Fibroblast of lung (primary cell): ENCODE measurements around the gene CFL2. TPM values are rescaled to one million over a fixed set of nuclear protein-coding genes. Genes with fewer than 3 reads are reported as not detected.

Experiments
- DNase-seq, 2 donors: peaks; one replicate each; pipeline versions ENCODE4 v3.0.0 to v3.0.0-alpha.2; 2010; ENCODE audit warnings: low read depth in 2 of 2
- H2AFZ ChIP-seq: 2 replicates; pipeline ENCODE4 v1.5.1; 2012; ENCODE audit warnings: low read length, control low read depth, inconsistent platforms
- H3K27ac ChIP-seq: 2 replicates; pipeline ENCODE4 v1.5.1; 2011; ENCODE audit warnings: low read length, control low read depth; ENCODE audit not compliant: insufficient read depth
- H3K27me3 ChIP-seq: 2 replicates; pipeline ENCODE4 v1.5.1; 2011; ENCODE audit warnings: mild to moderate bottlenecking, low read length; ENCODE audit not compliant: control insufficient read depth, insufficient read depth
- H3K36me3 ChIP-seq: 2 replicates; pipeline ENCODE4 v1.5.1; 2011; ENCODE audit warnings: low read length; ENCODE audit not compliant: control insufficient read depth, insufficient read depth
- H3K4me1 ChIP-seq: 2 replicates; pipeline ENCODE4 v1.5.1; 2011; ENCODE audit warnings: low read length; ENCODE audit not compliant: control insufficient read depth, insufficient read depth; ENCODE audit errors: extremely low read depth
- H3K4me2 ChIP-seq: 2 replicates; pipeline ENCODE4 v1.5.1; 2011; ENCODE audit warnings: low read length, control low read depth; ENCODE audit not compliant: insufficient read depth; ENCODE audit errors: extremely low read depth
- H3K4me3 ChIP-seq, 4 experiments: fragments of 200-600 bp in 1 of 4; sonication (generic) in 1 of 4; replicated peaks in 1 of 4; 2 replicates each; pipeline ENCODE4 v1.5.1; 2011 to 2016; ENCODE audit warnings: low read length in 4 of 4, low read depth in 3 of 4, mild to moderate bottlenecking in 3 of 4, control low read depth in 2 of 4, inconsistent platforms in 1 of 4, mixed read lengths in 1 of 4; ENCODE audit not compliant: insufficient read depth in 1 of 4; ENCODE audit errors: control extremely low read depth in 1 of 4
- H3K79me2 ChIP-seq: 2 replicates; pipeline ENCODE4 v1.5.1; 2012; ENCODE audit warnings: mild to moderate bottlenecking, low read length, inconsistent platforms; ENCODE audit not compliant: control insufficient read depth, insufficient read depth
- H3K9ac ChIP-seq: 2 replicates; pipeline ENCODE4 v1.5.1; 2011; ENCODE audit warnings: mild to moderate bottlenecking, low read length, control low read depth; ENCODE audit not compliant: insufficient read depth
- H3K9me3 ChIP-seq: 2 replicates; pipeline ENCODE4 v1.5.1; 2012; ENCODE audit warnings: low read depth, low read length; ENCODE audit not compliant: control insufficient read depth, insufficient read depth
- H4K20me1 ChIP-seq: 2 replicates; pipeline ENCODE4 v1.5.1; 2011; ENCODE audit warnings: low read length; ENCODE audit not compliant: control insufficient read depth, insufficient read depth; ENCODE audit errors: extremely low read depth
- CTCF ChIP-seq, 2 donors: IDR thresholded peaks in 1 of 2; conservative IDR thresholded peaks in 1 of 2; 1 replicate in 1 of 2; 2 replicates in 1 of 2; pipeline ENCODE4 v1.5.1; 2011 to 2012; ENCODE audit warnings: low read length in 2 of 2, control low read depth in 1 of 2, inconsistent platforms in 1 of 2, low read depth in 1 of 2, mild to moderate bottlenecking in 1 of 2
- EZH2 ChIP-seq: IDR thresholded peaks from 2 replicates; pipeline ENCODE4 v1.5.1; 2012; ENCODE audit warnings: low read length, control low read depth, mild to moderate bottlenecking; ENCODE audit errors: missing control alignments
- polyA plus RNA-seq, 2 donors: library from polyadenylated mRNA; depleted of rRNA in 1 of 2; stranded (reverse) in 1 of 2; unstranded in 1 of 2; fragments of >200 nt; gene quantifications; 2 replicates each; pipeline ENCODE4 v1.2.1, GENCODE V29; 2011 to 2012; ENCODE audit warnings: missing spikeins in 1 of 2
- total RNA-seq: library from RNA; depleted of rRNA; stranded (reverse); fragments of >200 nt; gene quantifications from 2 replicates; pipeline ENCODE4 v1.2.1, GENCODE V29; 2014

The CFL2 gene
- total and polyA plus RNA-seq, 2 donors (not counting 1 experiment from before 2014, with no cell fraction given) = 147 to 362 TPM

DNA sequence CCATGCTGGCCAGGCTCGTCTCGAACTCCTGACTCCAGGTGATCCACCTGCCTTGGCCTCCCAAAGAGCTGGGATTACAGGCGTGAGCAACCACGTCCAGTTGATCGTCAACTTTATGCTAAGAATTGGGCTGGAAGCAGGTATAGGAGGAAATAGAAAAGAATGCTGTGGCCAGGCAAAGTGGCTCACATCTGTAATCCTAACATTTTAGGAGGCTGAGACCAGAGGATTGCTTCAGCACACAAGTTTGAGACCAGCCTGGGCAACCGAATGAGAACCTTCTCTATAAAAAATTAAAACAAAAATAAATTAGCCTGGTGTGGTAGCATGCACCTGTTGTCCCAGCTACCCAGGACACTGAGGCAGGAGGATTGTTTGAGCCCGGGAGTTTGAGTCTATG, 47.4 kb downstream of the CFL2 start:
- no peak for TF ChIP-seq CTCF (conservative IDR thresholded peaks at IDR 0.05 in 1 of 2, IDR thresholded peaks at IDR 0.05 in 1 of 2; ENCODE audit: low read depth in 1 of 2, low read length in 2 of 2)
- no peak for TF ChIP-seq EZH2
- Histone ChIP-seq H3K4me2 (no peak overlapping the region), H3K27me3 (no peaks in the 10 kb centered on the region), H3K9me3 (no peaks in the 10 kb centered on the region), H4K20me1 (no peaks in the 10 kb centered on the region), H3K36me3 (no peaks in the 10 kb centered on the region), H3K4me3 (no peak overlapping the region), H3K4me1 (peaks cover 7% of the 10 kb centered on the region), H3K9ac (no peak overlapping the region), H3K27ac (no peak overlapping the region), H2AFZ (no peak overlapping the region), H3K79me2 (no peaks in the 10 kb centered on the region)
- DNase-seq = no peak

DNA sequence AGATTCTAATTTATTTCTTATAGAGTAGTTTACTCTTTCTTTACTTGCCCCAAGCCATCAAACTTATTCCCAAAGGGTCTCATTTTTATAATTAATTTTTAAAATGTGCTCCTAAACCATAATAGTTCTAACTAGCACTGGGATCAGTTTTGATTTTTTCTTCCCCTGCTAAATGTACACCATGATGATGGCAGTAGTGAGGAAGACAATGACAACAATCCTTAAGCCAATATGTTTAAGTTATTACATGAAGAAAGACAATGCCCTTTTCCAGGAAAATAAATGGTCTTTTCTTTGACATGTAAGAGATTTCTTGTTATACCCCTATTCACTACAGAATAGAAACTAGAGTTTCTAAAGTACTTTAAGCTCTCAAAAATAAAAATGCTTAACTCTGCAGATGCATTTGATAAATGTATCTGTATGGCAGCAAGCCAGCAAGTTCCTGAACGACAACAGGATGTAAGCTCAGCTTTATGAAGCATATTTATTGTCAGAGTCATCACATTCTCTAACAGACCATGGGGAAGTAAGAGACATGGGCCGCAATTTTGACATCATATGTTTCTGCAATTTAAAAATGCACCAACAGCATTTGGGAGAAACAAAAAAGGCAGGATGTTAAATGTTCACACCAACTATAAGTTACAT, 48.5 kb downstream of the CFL2 start:
- peak overlapping the region; percentile 48 for H3K27ac ChIP-seq
- H2AFZ ChIP-seq = no peak overlapping the region
- H4K20me1 ChIP-seq = no peaks in the 10 kb centered on the region
- H3K36me3 ChIP-seq = no peaks in the 10 kb centered on the region
- H3K9ac ChIP-seq = no peak overlapping the region
- peak overlapping the region; percentile 40 for H3K4me2 ChIP-seq
- peak; percentile 92 to 94 for DNase-seq
- no peaks in the 10 kb centered on the region for H3K27me3 ChIP-seq
- peaks cover 7% of the 10 kb centered on the region for H3K4me1 ChIP-seq
- H3K9me3 ChIP-seq = no peaks in the 10 kb centered on the region
- H3K4me3 ChIP-seq = no peak overlapping the region
- no peak for TF ChIP-seq CTCF (conservative IDR thresholded peaks at IDR 0.05 in 1 of 2, IDR thresholded peaks at IDR 0.05 in 1 of 2; ENCODE audit: low read depth in 1 of 2, low read length in 2 of 2)
- TF ChIP-seq EZH2 = no peak
- no peaks in the 10 kb centered on the region for H3K79me2 ChIP-seq

- Histone ChIP-seq H3K4me3 (no peak overlapping the region), H3K4me2 (no peak overlapping the region), H3K4me1 (peaks cover 7% of the 10 kb centered on the region), H2AFZ (no peak overlapping the region), H3K27me3 (no peaks in the 10 kb centered on the region), H3K27ac (no peak overlapping the region), H4K20me1 (no peaks in the 10 kb centered on the region), H3K36me3 (no peaks in the 10 kb centered on the region), H3K79me2 (no peaks in the 10 kb centered on the region), H3K9ac (no peak overlapping the region), H3K9me3 (no peaks in the 10 kb centered on the region)
- TF ChIP-seq EZH2 = no peak
- no peak for TF ChIP-seq CTCF (conservative IDR thresholded peaks at IDR 0.05 in 1 of 2, IDR thresholded peaks at IDR 0.05 in 1 of 2; ENCODE audit: low read depth in 1 of 2, low read length in 2 of 2)
- peak in 1 of 2 donors; percentile 21 for DNase-seq
Measured at GRCh38 chr14:34662561-34663088, 51.8 kb downstream of the CFL2 start.
